K562 (cell line): Measurements from ENCODE around the gene HERPUD2. TPM values are rescaled to one million over a fixed set of nuclear protein-coding genes. Genes with fewer than 3 reads are reported as not detected.

Experiments used
- ATAC-seq: fragments of 200-7000 bp; cut with Tn5 transposase; 3 replicates; pipeline ENCODE4 v1.9.1; 2020; ENCODE audit warnings: moderate library complexity
- BruUV-seq: library from RNA; stranded (reverse); fragments of 400-500 nt; replicated peaks from 2 replicates; lab custom pipeline; 2021; lab: Mats Ljungman, UMichigan
- CTCF ChIA-PET: fragments of 300-600 bp; formaldehyde crosslinking; extraction: SDS; loops from one replicate; lab custom pipeline; 2021; ENCODE audit warnings: low intra/inter-chr PET ratio; lab: Yijun Ruan, JAX
- POLR2A ChIA-PET: fragments of 300-600, 350-650 bp; sonication (Branson Sonifier 250); formaldehyde crosslinking; extraction: SDS; loops from one replicate; lab custom pipeline; 2021; ENCODE audit warnings: antibody characterized with exemption, inconsistent platforms; lab: Yijun Ruan, JAX
- DNase-seq, 4 experiments: peaks; one replicate each; pipeline versions ENCODE4 v3.0.0 to v3.0.0-alpha.2; 2011 to 2018; ENCODE audit warnings: low spot score in 3 of 4, mixed read lengths in 3 of 4; ENCODE audit errors: extremely low read depth in 1 of 4
- FAIRE-seq: peaks from 2 replicates; lab custom pipeline; 2011; peaks lifted over from hg19 to GRCh38; lab: Jason Lieb, UNC
- H2AFZ ChIP-seq: 2 replicates; pipeline ENCODE4 v1.6.0; 2011; ENCODE audit warnings: low read depth, low read length, control low read depth, inconsistent platforms
- H3K27ac ChIP-seq: fragments of 200-600 bp; 3 replicates; pipeline ENCODE4 v1.8.0; 2011; ENCODE audit warnings: low read depth, mild to moderate bottlenecking, control low read depth, inconsistent platforms, low read length, moderate library complexity, mixed read lengths; ENCODE audit errors: extremely low read depth
- H3K27me3 ChIP-seq, 2 experiments: fragments of 300-600 bp in 1 of 2; 2 replicates in 1 of 2; 3 replicates in 1 of 2; pipeline versions ENCODE4 v1.6.0 to v1.8.0; 2011; ENCODE audit warnings: inconsistent platforms in 2 of 2, low read length in 2 of 2, mild to moderate bottlenecking in 1 of 2, mixed read lengths in 1 of 2, moderate library complexity in 1 of 2; ENCODE audit not compliant: control insufficient read depth in 2 of 2, insufficient read depth in 2 of 2
- H3K36me3 ChIP-seq: fragments of 300-600 bp; 3 replicates; pipeline ENCODE4 v1.8.0; 2011; ENCODE audit warnings: mild to moderate bottlenecking, low read length, inconsistent platforms; ENCODE audit not compliant: control insufficient read depth, insufficient read depth
- H3K4me1 ChIP-seq, 2 experiments: fragments of 200-600 bp in 1 of 2; replicated peaks in 1 of 2; 2 replicates in 1 of 2; 3 replicates in 1 of 2; pipeline versions ENCODE4 v1.5.1 to v1.8.0; 2011; ENCODE audit warnings: inconsistent platforms in 2 of 2, low read length in 2 of 2, mild to moderate bottlenecking in 1 of 2, mixed read lengths in 1 of 2, moderate library complexity in 1 of 2; ENCODE audit not compliant: control insufficient read depth in 2 of 2, insufficient read depth in 2 of 2
- H3K4me2 ChIP-seq: 2 replicates; pipeline ENCODE4 v1.6.1; 2011; ENCODE audit warnings: low read length, control low read depth, inconsistent platforms, mixed read lengths; ENCODE audit not compliant: insufficient read depth
- H3K4me3 ChIP-seq: fragments of 200-600 bp; sonication (generic), shearing (Covaris generic); 2 replicates; pipeline ENCODE4 v1.5.1; 2016; ENCODE audit warnings: control low read depth, inconsistent platforms
- H3K79me2 ChIP-seq: fragments of 200-600 bp; 3 replicates; pipeline ENCODE4 v1.8.0; 2011; ENCODE audit warnings: low read length, inconsistent platforms; ENCODE audit not compliant: control insufficient read depth, insufficient read depth
- H3K9ac ChIP-seq, 2 experiments: 2 replicates each; pipeline versions ENCODE4 v1.6.0 to v1.6.1; 2011; ENCODE audit warnings: low read depth in 2 of 2, low read length in 2 of 2, control low read depth in 1 of 2, inconsistent platforms in 1 of 2, mild to moderate bottlenecking in 1 of 2, mixed read lengths in 1 of 2; ENCODE audit not compliant: insufficient read depth in 1 of 2
- H3K9me1 ChIP-seq: one replicate; pipeline ENCODE4 v1.6.0; 2011; ENCODE audit warnings: inconsistent platforms, mild to moderate bottlenecking, low read length, moderate library complexity; ENCODE audit not compliant: control insufficient read depth, insufficient read depth
- H3K9me3 ChIP-seq: replicated peaks from 2 replicates; pipeline ENCODE4 v1.5.1; 2011; ENCODE audit warnings: low read depth, low read length, inconsistent platforms; ENCODE audit not compliant: control insufficient read depth, insufficient read depth
- H4K20me1 ChIP-seq: replicated peaks from 2 replicates; pipeline ENCODE4 v1.6.1; 2011; ENCODE audit warnings: low read length, inconsistent platforms, mixed read lengths; ENCODE audit not compliant: control insufficient read depth, insufficient read depth
- CEBPB ChIP-seq: fragments of 450-650 bp; IDR thresholded peaks from 2 replicates; pipeline ENCODE4 v1.6.1; 2016; ENCODE audit warnings: missing genetic modification characterization, missing compliant biosample characterization
- MAFK ChIP-seq: IDR thresholded peaks from 2 replicates; pipeline ENCODE4 v1.6.1; 2011; ENCODE audit warnings: low read length, improper control_type of control experiment
- USF1 ChIP-seq: sonication (generic); formaldehyde crosslinking; IDR thresholded peaks from 2 replicates; pipeline ENCODE4 v1.9.0; 2022; ENCODE audit warnings: mild to moderate bottlenecking, missing genetic modification reagents
- ZC3H8 ChIP-seq: fragments of 450-650 bp; IDR thresholded peaks from 2 replicates; pipeline ENCODE4 v1.6.1; 2017
- ZNF316 ChIP-seq: fragments of 450-650 bp; IDR thresholded peaks from 2 replicates; pipeline ENCODE4 v1.6.1; 2016
- WGBS: fragments of 100-300 bp; shearing (Covaris generic); methylation state at CpG from one replicate; pipeline ENCODE4 v1.1.6; 2016; ENCODE audit warnings: low coverage, mixed read lengths; ENCODE audit not compliant: insufficient coverage; ENCODE audit errors: missing lambda C conversion rate; 5-methylcytosine and 5-hydroxymethylcytosine counted together
- in situ Hi-C: fragments of 300-500 bp; cut with MboI; formaldehyde crosslinking; loops from 4 replicates; pipeline ENCODE4 v1.15.0; 2018; ENCODE audit warnings: inconsistent platforms, mixed read lengths
- intact Hi-C: fragments of 100-400 bp; cut with micrococcal nuclease; formaldehyde crosslinking; loops from 2 replicates; pipeline ENCODE4 v1.14.2; 2022
- polyA plus RNA-seq, 8 experiments: library from polyadenylated mRNA; depleted of rRNA in 4 of 8; stranded (reverse) in 5 of 8; unstranded in 3 of 8; fragments of >200 nt; fragmentation: Nextera tagmentation in 2 of 8; fragmentation: Illumina TruSeq in 1 of 8; extraction: Ambion mirVana in 2 of 8; extraction: Trizol in 1 of 8; gene quantifications; 2 replicates each; pipeline versions ENCODE4 v1.2.1 to v1.2.3, GENCODE V29; 2011 to 2014; ENCODE audit warnings: inconsistent platforms in 1 of 8, missing spikeins in 1 of 8
- total RNA-seq, 7 experiments: library from RNA; depleted of rRNA in 6 of 7; stranded (reverse); fragments of >200 nt in 6 of 7; fragmentation: Illumina TruSeq in 2 of 7; extraction: Trizol in 2 of 7; gene quantifications; 2 replicates each; pipeline versions ENCODE4 v1.2.1 to v1.2.3, GENCODE V29; 2011 to 2021; ENCODE audit warnings: low replicate concordance in 1 of 7
- TF ChIP-seq, protein P1 (sequence below): sonication (generic); formaldehyde crosslinking; IDR thresholded peaks from 2 replicates; pipeline ENCODE4 v1.5.0; 2020; ENCODE audit warnings: missing genetic modification reagents

HERPUD2 gene
- total and polyA plus RNA-seq, 9 of the 15 experiments (the other 6 are each of a cell fraction or from before 2014, with no cell fraction given), result 4.1 to 28.5 (median 12.3) TPM

DNA sequence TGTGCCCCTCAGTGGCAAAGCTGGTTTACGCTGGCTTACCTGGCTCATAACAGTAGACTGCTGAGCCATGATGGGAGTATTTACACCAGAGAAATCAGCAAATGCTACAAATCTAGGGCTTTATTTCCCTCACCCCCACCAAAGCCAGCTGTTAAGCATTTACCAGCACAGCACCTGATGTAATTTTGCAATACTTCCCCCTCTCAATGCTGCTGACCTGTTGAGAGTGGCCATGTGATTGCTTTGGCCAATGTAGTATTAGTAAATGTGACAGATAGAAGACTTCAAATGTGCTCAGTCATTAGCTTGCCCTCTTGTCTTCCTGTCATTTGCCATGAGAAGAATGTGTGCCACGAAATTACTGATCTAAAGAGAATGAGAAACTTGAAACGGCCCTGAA, 46.6 kb downstream of the HERPUD2 start:
- no peak for FAIRE-seq
- Histone ChIP-seq H4K20me1 (no peaks in the 10 kb centered on the region), H3K4me1 (peaks cover 0 to 13% of the 10 kb centered on the region in 2 experiments; a peak in 2 of 5 replicates), H3K27me3 (no peaks in the 10 kb centered on the region), H3K36me3 (peaks cover 2% of the 10 kb centered on the region; the same call in 1 of the 3 replicates)
- TF ChIP-seq MAFK (no peak), USF1 (peak; percentile 42; the same call in 1 of the 2 replicates), ZNF316 (0 out of 2 replicates have a peak, but pooled peaks have one; percentile 0), ZC3H8 (no peak), CEBPB (tag) (peak; percentile 64)
- TF ChIP-seq, protein P1, sequence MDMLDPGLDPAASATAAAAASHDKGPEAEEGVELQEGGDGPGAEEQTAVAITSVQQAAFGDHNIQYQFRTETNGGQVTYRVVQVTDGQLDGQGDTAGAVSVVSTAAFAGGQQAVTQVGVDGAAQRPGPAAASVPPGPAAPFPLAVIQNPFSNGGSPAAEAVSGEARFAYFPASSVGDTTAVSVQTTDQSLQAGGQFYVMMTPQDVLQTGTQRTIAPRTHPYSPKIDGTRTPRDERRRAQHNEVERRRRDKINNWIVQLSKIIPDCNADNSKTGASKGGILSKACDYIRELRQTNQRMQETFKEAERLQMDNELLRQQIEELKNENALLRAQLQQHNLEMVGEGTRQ (CRISPR knock-in tag), result 0 out of 2 replicates have a peak, but pooled peaks have one; percentile 9
- TF ChIP-seq, all 486 proteins: peak for 4
- POLR2A ChIA-PET, result interaction anchor here (0.6 to 0.8 kb wide), 3 partner anchors 8 to 609 kb away, joined by 3 to 4 read pairs (median 3); partner anchors contain the start of gene SEPTIN7
- no peak overlapping the region for H3K4me2 ChIP-seq
- no peaks in the 10 kb centered on the region; the same call in 2 of the 3 replicates for H3K79me2 ChIP-seq
- in situ Hi-C loops (no loop called here), intact Hi-C loops (no loop called here)
- peak; percentile 60 for ATAC-seq
- no peak overlapping the region for H2AFZ ChIP-seq
- WGBS, result 18% methylated on average over 3 of the region's 3 CpGs
- DNase-seq, result no peak
- no peaks in the 10 kb centered on the region for H3K9me3 ChIP-seq
- H3K9ac ChIP-seq, result no peak overlapping the region
- no peaks in the 10 kb centered on the region for H3K9me1 ChIP-seq
- H3K4me3 ChIP-seq, result no peak overlapping the region
- CTCF ChIA-PET, result no interaction called here
- H3K27ac ChIP-seq, result no peak overlapping the region
- BruUV-seq, result no TSS peak
